Mucosa of descending colon (tissue), 3 donors: ENCODE measurements around the gene CFAP45. TPM values are rescaled to one million over a fixed set of nuclear protein-coding genes. Genes with fewer than 3 reads are reported as not detected.

Source experiments
- ATAC-seq: fragments of 200-7000 bp; cut with Tn5 transposase; one replicate; pipeline ENCODE4 v1.9.1; 2020; ENCODE audit warnings: mild to moderate bottlenecking, moderate library complexity
- DNase-seq, 3 donors: peaks; one replicate each; pipeline ENCODE4 v3.0.0-alpha.2; 2020
- H3K36me3 ChIP-seq: fragments of 200-600 bp; one replicate; pipeline ENCODE4 v1.8.0; 2021; ENCODE audit warnings: low read depth, mild to moderate bottlenecking
- H3K4me1 ChIP-seq: fragments of 200-600 bp; one replicate; pipeline ENCODE4 v1.8.0; 2021; ENCODE audit warnings: low read depth, mild to moderate bottlenecking
- H3K4me3 ChIP-seq: fragments of 200-600 bp; one replicate; pipeline ENCODE4 v1.8.0; 2021; ENCODE audit warnings: mild to moderate bottlenecking
- H3K9me3 ChIP-seq: fragments of 200-600 bp; one replicate; pipeline ENCODE4 v1.8.0; 2021; ENCODE audit warnings: mild to moderate bottlenecking
- intact Hi-C, 2 donors: fragments of 100-400 bp; cut with DNase I in 1 of 2; cut with micrococcal nuclease in 1 of 2; formaldehyde crosslinking; loops; one replicate each; pipeline versions ENCODE4 v1.11.0 to v1.11.1; 2022; cut with DNase I, micrococcal nuclease
- total RNA-seq, 3 donors: library from RNA; stranded (reverse); fragmentation: NEBNext Ultra II Directional in 2 of 3; extraction: Animal tissue kit (Norgen Biotek cat#: 25700) in 2 of 3; gene quantifications; one replicate each; pipeline versions ENCODE4 v1.2.1 to v1.2.4, GENCODE V29; 2021 to 2023
- TF ChIP-seq, protein P1 (sequence below): fragments of 200-600 bp; IDR thresholded peaks from one replicate; pipeline ENCODE4 v1.8.0; 2022; ENCODE audit warnings: antibody characterized with exemption, mild to moderate bottlenecking
- donor health status: DM: no; HTN: no; CAD: no; lungs with moderate emphysema.
- donor health status: DM: no; HTN: no; CAD: no.
- donor health status: DM: no; HTN: yes; CAD: no.

The CFAP45 gene
- total RNA-seq, 3 donors from 2014 or later: 0.36 to 0.57 TPM; not detected in 1

DNA sequence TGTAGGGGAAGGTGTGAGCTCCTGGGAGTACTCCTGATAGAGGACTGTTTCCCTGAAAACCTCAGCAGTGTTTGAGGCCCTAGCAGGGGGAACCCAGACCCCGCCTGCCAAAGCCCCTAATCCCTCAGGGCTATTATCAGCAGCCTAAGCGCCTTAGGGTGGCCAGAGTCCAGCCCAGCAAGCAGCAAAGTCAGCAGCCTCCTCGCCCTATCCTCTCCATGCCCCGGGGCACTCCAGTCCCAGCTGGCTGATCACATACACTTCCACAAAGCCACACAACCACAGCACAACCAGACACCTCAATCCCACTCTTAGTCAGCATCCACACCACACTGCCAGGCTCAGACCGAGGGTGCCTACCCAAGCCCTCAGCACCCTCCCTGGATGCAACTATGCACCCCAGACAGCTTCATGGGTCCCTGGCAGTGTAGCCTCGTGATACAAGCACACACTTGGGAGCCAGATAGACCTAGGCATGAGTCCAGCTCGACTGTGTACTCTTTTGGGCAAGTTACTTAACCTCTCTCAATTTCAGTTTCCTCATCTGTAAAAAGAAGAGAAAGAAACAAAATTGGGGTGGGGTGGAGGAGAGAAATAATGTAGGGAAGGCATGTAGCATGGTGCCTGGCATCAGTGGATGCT lies 38.4 kb upstream of the CFAP45 start:
- H3K4me1 ChIP-seq: peaks cover 44% of the 10 kb centered on the region
- TF ChIP-seq, protein P1, sequence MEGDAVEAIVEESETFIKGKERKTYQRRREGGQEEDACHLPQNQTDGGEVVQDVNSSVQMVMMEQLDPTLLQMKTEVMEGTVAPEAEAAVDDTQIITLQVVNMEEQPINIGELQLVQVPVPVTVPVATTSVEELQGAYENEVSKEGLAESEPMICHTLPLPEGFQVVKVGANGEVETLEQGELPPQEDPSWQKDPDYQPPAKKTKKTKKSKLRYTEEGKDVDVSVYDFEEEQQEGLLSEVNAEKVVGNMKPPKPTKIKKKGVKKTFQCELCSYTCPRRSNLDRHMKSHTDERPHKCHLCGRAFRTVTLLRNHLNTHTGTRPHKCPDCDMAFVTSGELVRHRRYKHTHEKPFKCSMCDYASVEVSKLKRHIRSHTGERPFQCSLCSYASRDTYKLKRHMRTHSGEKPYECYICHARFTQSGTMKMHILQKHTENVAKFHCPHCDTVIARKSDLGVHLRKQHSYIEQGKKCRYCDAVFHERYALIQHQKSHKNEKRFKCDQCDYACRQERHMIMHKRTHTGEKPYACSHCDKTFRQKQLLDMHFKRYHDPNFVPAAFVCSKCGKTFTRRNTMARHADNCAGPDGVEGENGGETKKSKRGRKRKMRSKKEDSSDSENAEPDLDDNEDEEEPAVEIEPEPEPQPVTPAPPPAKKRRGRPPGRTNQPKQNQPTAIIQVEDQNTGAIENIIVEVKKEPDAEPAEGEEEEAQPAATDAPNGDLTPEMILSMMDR: no peak
- ATAC-seq (peak; percentile 4), DNase-seq (peak in 1 of 3 donors; percentile 36)
- H3K4me3 ChIP-seq: no peak overlapping the region
- H3K9me3 ChIP-seq: no peaks in the 10 kb centered on the region
- intact Hi-C loops: loop anchor here in 1 of 2 donors (5.0 kb wide), 1 partner anchor 69 kb away; no protein-coding TSS in a partner anchor
- H3K36me3 ChIP-seq: no peaks in the 10 kb centered on the region

DNA sequence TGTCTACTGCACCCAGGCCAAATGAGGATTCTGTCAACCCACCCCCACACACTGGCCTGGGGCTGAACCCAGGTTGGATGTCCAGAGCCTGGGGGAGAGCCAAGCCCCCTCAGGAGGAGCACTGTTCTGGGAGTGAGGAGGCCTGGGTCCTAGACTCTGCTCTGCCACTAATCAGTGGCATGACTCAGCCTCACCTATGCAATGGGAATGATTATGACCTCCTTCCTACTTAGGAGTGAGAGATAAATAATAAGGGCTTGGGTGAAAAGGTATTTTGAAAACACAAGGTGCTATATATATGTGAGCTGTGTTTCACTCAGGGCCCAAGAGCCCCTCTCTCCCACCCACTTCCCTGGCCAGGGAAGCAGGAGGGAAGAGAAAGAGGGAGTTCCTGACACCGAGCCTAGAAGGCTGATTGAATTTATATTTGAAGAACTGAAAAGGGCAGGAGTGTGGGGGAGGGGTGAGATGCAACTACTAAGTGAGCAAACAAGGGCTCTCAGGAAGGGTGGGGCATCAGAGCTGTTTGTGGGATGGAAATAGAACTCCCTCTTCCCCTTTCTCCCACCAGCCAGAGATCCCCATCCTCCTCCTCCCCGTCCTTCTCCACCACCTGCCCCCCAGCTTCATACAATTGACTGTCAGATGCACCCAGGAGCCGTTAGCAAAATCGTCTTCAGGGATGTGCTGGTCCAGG lies 37.2 kb upstream of the CFAP45 start:
- no peak overlapping the region for H3K4me3 ChIP-seq
- peak; percentile 53 for ATAC-seq
- peak in 2 of 3 donors; percentile 44 to 85 for DNase-seq
- TF ChIP-seq, protein P1: no peak
- H3K4me1 ChIP-seq: peaks cover 44% of the 10 kb centered on the region
- H3K9me3 ChIP-seq: no peaks in the 10 kb centered on the region
- intact Hi-C loops: loop anchor here (2.0 to 5.0 kb wide), 2 partner anchors 70 kb away; no protein-coding TSS in a partner anchor
- H3K36me3 ChIP-seq: no peaks in the 10 kb centered on the region

DNA sequence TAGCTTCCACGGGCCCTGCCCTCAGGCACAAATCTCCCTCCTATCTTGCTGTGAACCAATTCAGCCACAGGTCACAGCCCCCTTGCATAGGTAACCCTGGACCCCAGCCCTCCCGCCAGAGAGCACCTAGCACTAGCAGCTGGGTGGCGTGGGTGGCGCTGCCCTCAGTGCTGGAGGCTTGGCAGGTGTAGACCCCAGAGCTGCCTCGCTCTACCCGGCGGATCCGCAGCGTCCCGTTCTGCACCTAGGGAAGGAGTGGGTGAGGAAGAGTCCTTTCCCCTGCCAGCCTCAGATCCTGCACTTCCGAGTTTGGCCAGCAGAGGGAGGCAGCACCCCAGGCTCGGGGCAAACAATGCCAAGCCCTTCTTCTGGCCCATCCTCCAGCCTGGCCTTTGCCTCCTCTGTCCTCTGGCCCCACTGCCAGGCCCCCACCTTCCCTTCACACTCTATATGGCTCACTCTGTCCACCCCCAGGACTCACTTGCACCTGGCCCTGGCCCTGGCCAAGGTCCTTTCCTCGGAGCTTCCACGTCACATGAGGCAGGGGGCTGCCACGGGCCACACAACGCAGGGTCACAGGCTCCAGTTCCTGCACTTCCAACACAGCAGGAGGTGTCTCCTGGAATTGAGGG lies 36.4 kb upstream of the CFAP45 start:
- TF ChIP-seq, protein P1: peak; percentile 98
- intact Hi-C loops: loop anchor here (2.0 to 5.0 kb wide), 2 partner anchors 70 to 71 kb away; no protein-coding TSS in a partner anchor
- Histone ChIP-seq H3K9me3 (no peaks in the 10 kb centered on the region), H3K4me3 (no peak overlapping the region), H3K36me3 (no peaks in the 10 kb centered on the region), H3K4me1 (peaks cover 44% of the 10 kb centered on the region)
- DNase-seq: peak; percentile 84 to 95 (median 93)
- peak; percentile 90 for ATAC-seq

DNA sequence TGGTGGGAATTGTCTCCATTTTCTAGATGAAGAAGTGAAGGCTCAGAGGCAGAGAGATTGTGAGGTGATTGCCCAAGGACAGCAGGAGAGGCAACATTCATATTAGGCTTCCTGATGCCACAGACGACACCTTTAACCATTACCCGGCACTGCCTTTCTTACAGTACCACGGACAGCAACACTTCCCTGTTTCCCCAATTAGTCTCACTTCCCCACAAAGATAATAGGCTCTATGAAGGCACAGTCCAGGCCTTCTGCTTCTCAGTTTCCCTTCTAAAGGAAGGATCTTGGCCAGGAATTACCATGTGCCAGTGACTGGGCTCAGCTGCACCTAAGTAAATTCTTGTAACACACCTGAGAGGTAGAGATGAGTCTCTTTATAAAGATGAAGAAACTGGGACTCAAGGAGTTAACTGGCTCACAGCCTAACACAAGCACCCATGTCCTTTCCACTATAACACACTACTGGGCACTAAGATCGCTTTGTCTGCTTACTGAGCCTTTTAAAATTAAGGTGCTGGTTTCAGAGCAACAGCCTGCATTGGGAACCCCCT lies 35.8 kb upstream of the CFAP45 start:
- TF ChIP-seq, protein P1: no peak
- DNase-seq (no peak), ATAC-seq (no peak)
- intact Hi-C loops: loop anchor here (2.0 to 5.0 kb wide), 2 partner anchors 71 to 72 kb away; no protein-coding TSS in a partner anchor
- H3K36me3 ChIP-seq: no peaks in the 10 kb centered on the region
- H3K4me3 ChIP-seq: no peak overlapping the region
- H3K4me1 ChIP-seq: peaks cover 44% of the 10 kb centered on the region
- no peaks in the 10 kb centered on the region for H3K9me3 ChIP-seq

DNA sequence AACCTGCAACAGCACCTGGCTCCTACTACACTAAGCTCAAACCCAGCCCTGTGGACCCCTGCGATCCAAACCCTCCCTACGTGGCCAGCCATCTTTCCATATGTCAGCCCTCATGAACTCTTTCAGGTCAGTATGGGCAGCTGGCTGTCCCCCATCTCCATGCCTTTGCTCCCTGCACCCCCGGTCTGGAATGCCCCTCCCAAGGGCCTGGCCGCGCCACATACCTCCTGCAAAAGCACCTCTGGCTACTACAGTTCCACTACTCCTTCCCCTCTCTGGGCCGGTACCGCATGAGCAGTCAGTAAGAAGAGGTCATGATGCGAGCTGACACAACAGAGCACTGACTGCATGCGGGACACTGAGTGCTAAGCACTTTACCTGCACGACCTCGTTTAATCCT lies 35.3 kb upstream of the CFAP45 start:
- intact Hi-C loops: loop anchor here in 1 of 2 donors (5.0 kb wide), 1 partner anchor 72 kb away; no protein-coding TSS in a partner anchor
- TF ChIP-seq, protein P1: no peak
- H3K4me1 ChIP-seq: peaks cover 40% of the 10 kb centered on the region
- H3K9me3 ChIP-seq: no peaks in the 10 kb centered on the region
- no peak overlapping the region for H3K4me3 ChIP-seq
- peak in 1 of 3 donors; percentile 19 for DNase-seq
- ATAC-seq: no peak
- no peaks in the 10 kb centered on the region for H3K36me3 ChIP-seq
